Keratinocyte (primary cell): ENCODE data around the gene SRCIN1. TPM values are rescaled to one million over a fixed set of nuclear protein-coding genes. Genes with fewer than 3 reads are reported as not detected.
"Not testable (repeated sequence)": the region's sequence is repeated elsewhere in the genome, so short reads cannot be mapped to it uniquely, and the experiment has no call there.

Experiments used
- DNase-seq: peaks from one replicate; pipeline ENCODE4 v3.0.0-alpha.2; 2011; ENCODE audit warnings: low read depth, missing footprints, low spot score
- FAIRE-seq: peaks from 2 replicates; lab custom pipeline; 2011; peaks lifted over from hg19 to GRCh38; lab: Jason Lieb, UNC
- H2AFZ ChIP-seq: 2 replicates; pipeline ENCODE4 v1.6.0; 2012; ENCODE audit warnings: low read length, control low read depth, inconsistent platforms; ENCODE audit not compliant: control insufficient read depth
- H3K27ac ChIP-seq: 2 replicates; pipeline ENCODE4 v1.5.1; 2011; ENCODE audit warnings: low read length; ENCODE audit not compliant: control insufficient read depth, insufficient read depth
- H3K27me3 ChIP-seq: 3 replicates; pipeline ENCODE4 v1.6.0; 2011; ENCODE audit warnings: low read length; ENCODE audit not compliant: control insufficient read depth, insufficient read depth; ENCODE audit errors: extremely low read depth
- H3K36me3 ChIP-seq, 2 experiments: 2 replicates in 1 of 2; 3 replicates in 1 of 2; pipeline ENCODE4 v1.5.1; 2011; ENCODE audit warnings: low read length in 2 of 2, mild to moderate bottlenecking in 1 of 2; ENCODE audit not compliant: control insufficient read depth in 2 of 2, insufficient read depth in 2 of 2; ENCODE audit errors: extremely low read depth in 1 of 2
- H3K4me1 ChIP-seq: 3 replicates; pipeline ENCODE4 v1.5.1; 2011; ENCODE audit warnings: low read length; ENCODE audit not compliant: control insufficient read depth, insufficient read depth; ENCODE audit errors: extremely low read depth
- H3K4me2 ChIP-seq: 3 replicates; pipeline ENCODE4 v1.6.0; 2011; ENCODE audit warnings: low read depth, low read length; ENCODE audit not compliant: control insufficient read depth, insufficient read depth; ENCODE audit errors: extremely low read depth
- H3K4me3 ChIP-seq, 3 experiments: fragments of 200-600 bp in 1 of 3; sonication (generic) in 1 of 3; 2 replicates in 2 of 3; 3 replicates in 1 of 3; pipeline ENCODE4 v1.5.1; 2011 to 2016; ENCODE audit warnings: low read length in 3 of 3, mild to moderate bottlenecking in 3 of 3, control low read depth in 2 of 3, inconsistent platforms in 1 of 3, low read depth in 1 of 3, mixed read lengths in 1 of 3, mixed run types in 1 of 3, moderate library complexity in 1 of 3; ENCODE audit not compliant: control insufficient read depth in 2 of 3, insufficient read depth in 2 of 3; ENCODE audit errors: extremely low read depth in 1 of 3
- H3K79me2 ChIP-seq: 2 replicates; pipeline ENCODE4 v1.6.0; 2012; ENCODE audit warnings: low read length; ENCODE audit not compliant: control insufficient read depth, insufficient read depth
- H3K9ac ChIP-seq: 3 replicates; pipeline ENCODE4 v1.6.0; 2011; ENCODE audit warnings: low read length; ENCODE audit not compliant: control insufficient read depth, insufficient read depth; ENCODE audit errors: extremely low read depth
- H3K9me1 ChIP-seq: 3 replicates; pipeline ENCODE4 v1.6.0; 2011; ENCODE audit warnings: low read length; ENCODE audit not compliant: control insufficient read depth, insufficient read depth; ENCODE audit errors: extremely low read depth
- H3K9me3 ChIP-seq: 2 replicates; pipeline ENCODE4 v1.5.1; 2012; ENCODE audit warnings: low read depth, low read length; ENCODE audit not compliant: control insufficient read depth
- H4K20me1 ChIP-seq: 3 replicates; pipeline ENCODE4 v1.6.0; 2011; ENCODE audit warnings: low read length; ENCODE audit not compliant: control insufficient read depth, insufficient read depth; ENCODE audit errors: extremely low read depth
- EZH2 ChIP-seq: IDR thresholded peaks from one replicate; pipeline ENCODE4 v1.6.1; 2012; ENCODE audit warnings: inconsistent platforms, mild to moderate bottlenecking, low read length, moderate library complexity
- dilution Hi-C: fragments of 300-500 bp; cut with MboI; formaldehyde crosslinking; loops from one replicate; pipeline ENCODE4 v1.7.0; 2020; ENCODE audit warnings: low sequenced_read_pairs; ENCODE audit not compliant: extremely low pct_ligation_motif_present
- polyA plus RNA-seq, 5 experiments: library from polyadenylated mRNA; depleted of rRNA in 3 of 5; stranded (reverse) in 3 of 5; stranded (forward) in 1 of 5; unstranded in 1 of 5; fragments of >200 nt; gene quantifications; 1 replicate in 1 of 5; 2 replicates in 3 of 5; 3 replicates in 1 of 5; pipeline versions ENCODE4 v1.2.1 to v1.2.3, GENCODE V29; 2011 to 2012; ENCODE audit warnings: missing spikeins in 2 of 5, low read depth in 1 of 5, low replicate concordance in 1 of 5
- TF ChIP-seq, protein P1 (sequence below), 3 experiments: IDR thresholded peaks in 1 of 3; conservative IDR thresholded peaks in 1 of 3; optimal IDR thresholded peaks in 1 of 3; 2 replicates in 2 of 3; 3 replicates in 1 of 3; pipeline versions ENCODE3 to v1.5.1; 2011; ENCODE audit warnings: low read length in 3 of 3, mild to moderate bottlenecking in 3 of 3, moderate library complexity in 2 of 3, control low read depth in 1 of 3, inconsistent platforms in 1 of 3; ENCODE audit not compliant: insufficient read depth in 2 of 3; ENCODE audit errors: extremely low read depth in 1 of 3

The SRCIN1 gene
- polyA plus RNA-seq, 1 donor (not counting 4 experiments of a cell fraction or from before 2014, with no cell fraction given), result 0.37 TPM

DNA sequence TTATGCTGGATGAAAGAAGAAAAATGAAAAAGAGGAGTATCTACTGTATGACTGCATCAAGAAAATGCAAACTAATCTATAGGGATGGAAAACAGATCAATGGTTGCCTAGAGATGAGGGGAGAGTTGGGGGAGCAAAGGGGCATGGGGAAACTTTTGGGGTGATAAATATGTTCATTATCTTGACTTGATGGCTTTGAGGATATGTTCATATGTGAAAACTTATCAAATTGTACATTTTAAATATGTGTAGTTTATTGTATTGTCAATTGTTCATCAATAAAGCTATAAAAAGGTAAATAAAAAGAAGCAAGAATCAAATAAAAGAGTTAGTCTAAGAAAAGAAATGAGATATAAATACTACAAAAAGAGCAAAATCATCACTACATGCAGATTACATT lies 19.7 kb upstream of the SRCIN1 start:
- peaks cover 3% of the 10 kb centered on the region for H3K27me3 ChIP-seq
- H2AFZ ChIP-seq, result no peak overlapping the region
- no peak overlapping the region for H3K27ac ChIP-seq
- no peaks in the 10 kb centered on the region for H3K9me3 ChIP-seq
- no peak overlapping the region for H3K4me3 ChIP-seq
- H3K4me2 ChIP-seq, result no peak overlapping the region
- FAIRE-seq, result no peak
- DNase-seq, result no peak
- H3K79me2 ChIP-seq, result no peaks in the 10 kb centered on the region
- no peak overlapping the region for H3K9ac ChIP-seq
- H3K4me1 ChIP-seq, result no peaks in the 10 kb centered on the region
- no peaks in the 10 kb centered on the region for H4K20me1 ChIP-seq
- no peaks in the 10 kb centered on the region for H3K9me1 ChIP-seq
- dilution Hi-C loops, result no loop called here
- H3K36me3 ChIP-seq, result no peaks in the 10 kb centered on the region
- no peak for TF ChIP-seq EZH2
- TF ChIP-seq, protein P1, sequence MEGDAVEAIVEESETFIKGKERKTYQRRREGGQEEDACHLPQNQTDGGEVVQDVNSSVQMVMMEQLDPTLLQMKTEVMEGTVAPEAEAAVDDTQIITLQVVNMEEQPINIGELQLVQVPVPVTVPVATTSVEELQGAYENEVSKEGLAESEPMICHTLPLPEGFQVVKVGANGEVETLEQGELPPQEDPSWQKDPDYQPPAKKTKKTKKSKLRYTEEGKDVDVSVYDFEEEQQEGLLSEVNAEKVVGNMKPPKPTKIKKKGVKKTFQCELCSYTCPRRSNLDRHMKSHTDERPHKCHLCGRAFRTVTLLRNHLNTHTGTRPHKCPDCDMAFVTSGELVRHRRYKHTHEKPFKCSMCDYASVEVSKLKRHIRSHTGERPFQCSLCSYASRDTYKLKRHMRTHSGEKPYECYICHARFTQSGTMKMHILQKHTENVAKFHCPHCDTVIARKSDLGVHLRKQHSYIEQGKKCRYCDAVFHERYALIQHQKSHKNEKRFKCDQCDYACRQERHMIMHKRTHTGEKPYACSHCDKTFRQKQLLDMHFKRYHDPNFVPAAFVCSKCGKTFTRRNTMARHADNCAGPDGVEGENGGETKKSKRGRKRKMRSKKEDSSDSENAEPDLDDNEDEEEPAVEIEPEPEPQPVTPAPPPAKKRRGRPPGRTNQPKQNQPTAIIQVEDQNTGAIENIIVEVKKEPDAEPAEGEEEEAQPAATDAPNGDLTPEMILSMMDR (optimal IDR thresholded peaks at IDR 0.05 in 1 of 3, IDR thresholded peaks at IDR 0.05 in 1 of 3, conservative IDR thresholded peaks at IDR 0.05 in 1 of 3; ENCODE audit: extremely low read depth in 1 of 3, insufficient read depth in 2 of 3, low read length in 3 of 3), result no peak

DNA sequence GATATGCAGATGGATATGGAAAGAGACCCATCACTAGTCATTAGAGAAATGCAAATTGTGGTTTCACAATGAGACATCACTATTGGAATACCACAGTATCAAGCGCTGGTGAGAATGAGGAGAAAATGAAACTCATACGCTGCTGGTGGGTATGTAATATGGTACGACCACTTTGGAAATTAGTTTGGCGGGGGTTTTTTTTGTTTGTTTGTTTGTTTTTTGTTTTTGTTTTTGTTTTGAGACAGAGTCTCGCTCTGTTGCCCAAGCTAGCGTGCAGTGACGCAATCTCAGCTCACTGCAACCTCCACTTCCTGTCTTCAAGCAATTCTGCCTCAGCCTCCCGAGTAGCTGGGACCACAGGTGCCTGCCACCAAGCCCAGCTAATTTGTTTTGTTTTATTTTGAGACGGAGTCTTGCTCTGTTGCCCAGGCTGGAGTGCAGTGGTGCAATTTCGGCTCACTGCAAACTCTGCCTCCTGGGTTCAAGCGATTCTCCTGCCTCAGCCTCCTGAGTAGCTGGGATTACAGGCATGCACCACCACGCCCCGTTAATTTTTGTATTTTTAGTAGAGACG lies 19.1 kb upstream of the SRCIN1 start:
- H3K79me2 ChIP-seq, H3K9me1 ChIP-seq, dilution Hi-C loops, H3K9ac ChIP-seq, H2AFZ ChIP-seq, H3K27me3 ChIP-seq, DNase-seq, H4K20me1 ChIP-seq, H3K4me1 ChIP-seq, H3K4me2 ChIP-seq, FAIRE-seq, H3K4me3 ChIP-seq, H3K36me3 ChIP-seq, H3K27ac ChIP-seq, H3K9me3 ChIP-seq: not testable (repeated sequence)

DNA sequence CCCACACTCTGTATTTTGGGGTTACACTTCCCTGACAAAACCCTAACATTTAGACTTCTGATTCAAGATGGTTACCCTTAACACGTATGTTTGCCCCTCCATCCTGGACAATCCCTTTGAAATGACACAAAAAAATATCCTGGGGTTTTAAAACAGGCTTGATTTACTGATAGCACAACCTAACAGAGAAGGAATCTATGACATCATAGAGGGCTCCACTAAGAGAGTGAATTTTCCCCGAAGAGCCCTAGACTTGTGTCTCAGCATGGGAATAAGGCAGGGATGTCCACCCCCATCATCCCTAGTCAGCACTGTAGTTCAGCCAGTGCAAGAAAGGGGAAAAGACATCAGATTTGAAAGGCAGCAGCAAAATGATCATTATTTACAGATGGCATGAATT lies 15.8 kb upstream of the SRCIN1 start:
- Histone ChIP-seq H3K9me1 (peaks cover 2% of the 10 kb centered on the region), H3K27ac (no peak overlapping the region), H3K27me3 (peaks cover 12% of the 10 kb centered on the region), H3K4me1 (no peaks in the 10 kb centered on the region), H3K36me3 (no peaks in the 10 kb centered on the region), H3K9ac (no peak overlapping the region), H4K20me1 (no peaks in the 10 kb centered on the region), H3K9me3 (no peaks in the 10 kb centered on the region), H2AFZ (no peak overlapping the region), H3K4me3 (no peak overlapping the region), H3K79me2 (no peaks in the 10 kb centered on the region), H3K4me2 (no peak overlapping the region)
- dilution Hi-C loops, result no loop called here
- FAIRE-seq (no peak), DNase-seq (no peak)
- TF ChIP-seq, protein P1 (optimal IDR thresholded peaks at IDR 0.05 in 1 of 3, IDR thresholded peaks at IDR 0.05 in 1 of 3, conservative IDR thresholded peaks at IDR 0.05 in 1 of 3; ENCODE audit: extremely low read depth in 1 of 3, insufficient read depth in 2 of 3, low read length in 3 of 3), result no peak
- no peak for TF ChIP-seq EZH2
